Measurements from ENCODE around the gene SYNDIG1L.
"Not testable (repeated sequence)": the region's sequence is repeated elsewhere in the genome, so short reads cannot be mapped to it uniquely, and the experiment has no call there.

Gene SYNDIG1L

GRCh38 chr14:74426202-74426582, at the start of gene SYNDIG1L:
Gene SYNDIG1L (minus strand): TSS chr14:74426210. CDS start chr14:74409744, 16,466 bp downstream.
- in situ Hi-C loops (cut with MboI; ENCODE audit: low pct_unique_long_range_greater_than_20kb, low sequenced_read_pairs), result no loop called here

GRCh38 chr14:74475678-74476077, 49.7 kb upstream of the SYNDIG1L start:
- no peak for DNase-seq

More at GRCh38 chr14:74426202-74426582, at the start of gene SYNDIG1L:
- DNase-seq, result no peak

GRCh38 chr14:74474376-74474775, 48.4 kb upstream of the SYNDIG1L start:
- in situ Hi-C loops (cut with MboI; ENCODE audit: low pct_unique_long_range_greater_than_20kb, low sequenced_read_pairs), result no loop called here

More at GRCh38 chr14:74475678-74476077, 49.7 kb upstream of the SYNDIG1L start:
- in situ Hi-C loops (cut with MboI; ENCODE audit: low pct_unique_long_range_greater_than_20kb, low sequenced_read_pairs), result no loop called here

GRCh38 chr14:74472601-74473000, 46.6 kb upstream of the SYNDIG1L start:
- no peak for DNase-seq
- in situ Hi-C loops (cut with MboI; ENCODE audit: low pct_unique_long_range_greater_than_20kb, low sequenced_read_pairs), result no loop called here

More at GRCh38 chr14:74474376-74474775, 48.4 kb upstream of the SYNDIG1L start:
- DNase-seq, result no peak

- in situ Hi-C loops (cut with MboI; ENCODE audit: low pct_unique_long_range_greater_than_20kb, low sequenced_read_pairs), result no loop called here
Measured at GRCh38 chr14:74469548-74470518, 43.8 kb upstream of the SYNDIG1L start.

GRCh38 chr14:74468513-74468912, 42.5 kb upstream of the SYNDIG1L start:
- DNase-seq, result no peak
- in situ Hi-C loops (cut with MboI; ENCODE audit: low pct_unique_long_range_greater_than_20kb, low sequenced_read_pairs), result no loop called here

More at GRCh38 chr14:74469548-74470518, 43.8 kb upstream of the SYNDIG1L start:
- DNase-seq, result no peak

GRCh38 chr14:74465335-74465734, 39.3 kb upstream of the SYNDIG1L start:
- no peak for DNase-seq
- in situ Hi-C loops (cut with MboI; ENCODE audit: low pct_unique_long_range_greater_than_20kb, low sequenced_read_pairs), result no loop called here

GRCh38 chr14:74464785-74465184, 38.8 kb upstream of the SYNDIG1L start:
- no peak for DNase-seq
- in situ Hi-C loops (cut with MboI; ENCODE audit: low pct_unique_long_range_greater_than_20kb, low sequenced_read_pairs), result no loop called here

- DNase-seq, result no peak
- in situ Hi-C loops (cut with MboI; ENCODE audit: low pct_unique_long_range_greater_than_20kb, low sequenced_read_pairs), result no loop called here
Measured at GRCh38 chr14:74463697-74464096, 37.7 kb upstream of the SYNDIG1L start.

- in situ Hi-C loops (cut with MboI; ENCODE audit: low pct_unique_long_range_greater_than_20kb, low sequenced_read_pairs), result no loop called here
- DNase-seq, result no peak
Measured at GRCh38 chr14:74462993-74463392, 37.0 kb upstream of the SYNDIG1L start.

- DNase-seq, result no peak
- in situ Hi-C loops (cut with MboI; ENCODE audit: low pct_unique_long_range_greater_than_20kb, low sequenced_read_pairs), result no loop called here
Measured at GRCh38 chr14:74459976-74460375, 34.0 kb upstream of the SYNDIG1L start.

- DNase-seq, result peak; percentile 18
- in situ Hi-C loops (cut with MboI; ENCODE audit: low pct_unique_long_range_greater_than_20kb, low sequenced_read_pairs), result no loop called here
Measured at GRCh38 chr14:74459289-74459946, 33.4 kb upstream of the SYNDIG1L start.

- in situ Hi-C loops (cut with MboI; ENCODE audit: low pct_unique_long_range_greater_than_20kb, low sequenced_read_pairs), result no loop called here
- DNase-seq, result no peak
Measured at GRCh38 chr14:74457565-74457895, 31.5 kb upstream of the SYNDIG1L start.

GRCh38 chr14:74456684-74457564, 30.9 kb upstream of the SYNDIG1L start:
- in situ Hi-C loops (cut with MboI; ENCODE audit: low pct_unique_long_range_greater_than_20kb, low sequenced_read_pairs), result no loop called here
- DNase-seq, result no peak

GRCh38 chr14:74454397-74454796, 28.4 kb upstream of the SYNDIG1L start:
- in situ Hi-C loops (cut with MboI; ENCODE audit: low pct_unique_long_range_greater_than_20kb, low sequenced_read_pairs); DNase-seq: not testable (repeated sequence)

- in situ Hi-C loops (cut with MboI; ENCODE audit: low pct_unique_long_range_greater_than_20kb, low sequenced_read_pairs), result no loop called here
- no peak for DNase-seq
Measured at GRCh38 chr14:74444866-74445265, 18.9 kb upstream of the SYNDIG1L start.

GRCh38 chr14:74442757-74443156, 16.7 kb upstream of the SYNDIG1L start:
- no peak for DNase-seq
- in situ Hi-C loops (cut with MboI; ENCODE audit: low pct_unique_long_range_greater_than_20kb, low sequenced_read_pairs), result no loop called here

GRCh38 chr14:74441113-74441512, 15.1 kb upstream of the SYNDIG1L start:
- in situ Hi-C loops (cut with MboI; ENCODE audit: low pct_unique_long_range_greater_than_20kb, low sequenced_read_pairs), result no loop called here

GRCh38 chr14:74438351-74438915, 12.4 kb upstream of the SYNDIG1L start:
- in situ Hi-C loops (cut with MboI; ENCODE audit: low pct_unique_long_range_greater_than_20kb, low sequenced_read_pairs), result no loop called here
- no peak for DNase-seq

More at GRCh38 chr14:74441113-74441512, 15.1 kb upstream of the SYNDIG1L start:
- DNase-seq, result no peak
